SK-N-DZ (cell line): ENCODE data around the gene ARHGAP24.
"Not testable (repeated sequence)": the region's sequence is repeated elsewhere in the genome, so short reads cannot be mapped to it uniquely, and the experiment has no call there.

ENCODE experiments used
- DNase-seq: peaks from one replicate; pipeline ENCODE4 v3.0.0-alpha.2; 2015; ENCODE audit warnings: low spot score

The ARHGAP24 gene

GRCh38 chr4:85482010-85482738 lies 7.2 kb downstream of the ARHGAP24 start:
- DNase-seq, result no peak

DNA sequence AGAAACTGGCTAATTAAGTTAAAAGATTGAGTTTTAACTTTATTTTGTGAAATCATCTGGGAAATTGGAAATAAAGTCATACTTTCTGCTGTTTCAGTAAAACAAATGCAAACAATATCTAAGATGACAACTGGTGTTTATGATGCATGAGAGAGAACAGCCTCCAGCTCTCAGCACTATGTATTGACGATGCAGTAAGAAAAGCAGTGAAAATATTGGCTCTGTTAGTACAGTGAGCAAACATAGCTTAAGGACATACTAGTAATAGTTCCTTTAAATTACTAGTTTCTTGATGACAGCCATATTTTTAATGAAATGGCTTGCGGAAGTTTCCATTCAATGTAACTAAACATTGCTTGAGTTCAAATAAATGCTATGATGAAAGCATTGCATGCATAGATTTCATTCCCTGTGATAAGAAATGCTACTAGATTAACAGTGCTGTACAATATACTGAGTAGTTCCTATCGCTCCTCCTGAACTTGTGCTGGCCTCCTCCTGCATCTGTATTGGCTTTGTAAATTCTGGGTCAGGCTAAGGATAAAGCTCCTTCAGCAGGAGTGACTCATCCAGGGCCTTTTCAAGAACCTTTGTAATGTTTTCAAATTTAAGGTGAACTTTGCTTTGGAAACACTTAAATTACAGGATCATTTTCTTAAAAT lies 11.6 kb downstream of the ARHGAP24 start:
- DNase-seq, result no peak

- no peak for DNase-seq
Measured at GRCh38 chr4:85488416-85488815, 13.5 kb downstream of the ARHGAP24 start.

GRCh38 chr4:85489273-85489981 lies 14.5 kb downstream of the ARHGAP24 start:
- no peak for DNase-seq

DNA sequence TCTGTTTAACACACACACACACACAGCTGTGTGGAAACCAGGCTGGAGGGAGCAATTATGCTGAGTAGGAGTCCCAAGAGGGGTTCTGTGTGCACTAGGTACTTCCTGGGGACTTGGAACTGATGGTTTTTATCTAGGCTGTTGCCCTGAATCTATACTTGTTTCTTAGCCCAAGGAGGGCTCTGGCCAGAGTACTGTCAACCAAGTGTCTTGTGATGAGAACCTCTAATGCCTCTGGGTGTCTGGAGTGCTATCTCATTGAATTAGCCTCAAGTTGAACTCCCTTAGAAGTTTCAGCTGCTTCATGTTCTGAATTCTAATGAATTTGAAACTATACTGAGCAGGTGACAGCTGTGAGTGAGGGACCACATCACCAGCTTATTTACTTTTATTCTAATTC lies 16.6 kb downstream of the ARHGAP24 start:
- DNase-seq, result peak; percentile 90

- no peak for DNase-seq
Measured at GRCh38 chr4:85492336-85492735, 17.4 kb downstream of the ARHGAP24 start.

DNA sequence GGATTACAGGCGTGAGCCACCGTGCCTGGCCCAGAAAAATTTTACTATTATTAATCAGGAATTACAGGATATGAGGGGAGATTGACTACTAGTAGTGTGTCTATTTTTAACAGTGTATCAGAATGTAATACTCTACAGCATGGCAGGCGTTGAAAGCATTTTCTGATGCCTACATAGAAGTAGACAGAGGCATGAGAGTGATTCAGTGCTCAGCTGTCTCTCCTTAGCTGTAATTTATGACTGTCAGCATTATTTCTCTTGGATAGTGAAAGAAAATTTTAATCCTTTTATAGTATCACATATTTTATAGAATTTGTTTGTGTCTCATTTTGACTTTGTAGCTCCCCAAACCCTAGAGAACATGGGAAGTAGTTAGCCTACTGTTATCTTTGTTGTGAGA lies 20.7 kb downstream of the ARHGAP24 start:
- no peak for DNase-seq

- DNase-seq, result no peak
Measured at GRCh38 chr4:85496126-85496849, 21.3 kb downstream of the ARHGAP24 start.

GRCh38 chr4:85496933-85497332 lies 22.0 kb downstream of the ARHGAP24 start:
- no peak for DNase-seq

DNA sequence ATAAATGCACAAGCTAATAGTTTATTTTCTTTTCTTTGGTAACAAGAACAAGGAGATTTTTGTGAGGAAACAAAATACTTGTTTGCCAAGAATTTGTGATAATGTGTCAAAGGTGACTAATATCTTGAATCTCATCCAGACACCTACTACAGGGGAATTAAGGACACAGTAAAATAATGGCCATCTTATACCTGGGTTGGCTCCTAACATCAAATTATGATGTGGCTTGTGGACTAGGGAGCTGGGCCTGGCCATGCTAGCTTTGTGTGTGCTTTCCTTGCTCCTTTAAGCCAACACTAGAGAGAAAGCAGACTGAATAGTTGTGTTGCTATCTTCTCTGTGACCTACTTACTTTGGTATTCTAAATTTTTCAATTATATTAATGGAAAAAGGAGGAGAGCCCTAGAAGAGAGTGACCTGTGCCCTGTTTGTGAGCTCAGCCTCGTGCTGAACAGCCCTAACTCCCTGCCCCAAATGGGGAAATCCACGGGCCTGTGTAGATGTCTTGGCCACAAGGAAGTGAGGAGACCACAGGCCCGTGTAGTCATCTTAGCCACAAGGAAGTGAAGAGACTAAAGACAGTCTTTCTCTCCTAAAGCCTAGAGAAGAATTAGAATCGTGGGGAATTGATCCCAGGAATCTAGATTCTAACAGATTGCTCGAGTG lies 23.3 kb downstream of the ARHGAP24 start:
- no peak for DNase-seq

DNA sequence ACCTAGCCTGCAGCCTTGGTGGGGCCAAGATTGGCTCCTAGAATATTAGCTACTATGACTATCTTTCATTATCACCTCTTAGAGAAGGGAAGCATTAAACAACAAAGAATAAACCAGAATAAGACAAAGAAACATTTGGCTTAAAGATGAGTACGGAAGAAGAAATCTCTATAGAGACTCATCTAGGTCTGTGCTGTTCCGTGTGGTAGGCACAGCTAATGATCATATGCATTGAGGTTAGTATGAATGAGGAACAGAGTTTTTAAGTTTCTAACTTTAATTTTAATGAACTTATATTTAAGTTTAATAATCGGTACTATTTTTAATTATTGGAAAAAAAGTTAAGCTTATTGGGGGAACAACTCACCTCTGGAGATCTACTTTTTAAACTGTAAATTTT lies 24.6 kb downstream of the ARHGAP24 start:
- no peak for DNase-seq

- no peak for DNase-seq
Measured at GRCh38 chr4:85500110-85500867, 25.3 kb downstream of the ARHGAP24 start.

GRCh38 chr4:85501145-85501544 lies 26.2 kb downstream of the ARHGAP24 start:
- DNase-seq, result not testable (repeated sequence)

DNA sequence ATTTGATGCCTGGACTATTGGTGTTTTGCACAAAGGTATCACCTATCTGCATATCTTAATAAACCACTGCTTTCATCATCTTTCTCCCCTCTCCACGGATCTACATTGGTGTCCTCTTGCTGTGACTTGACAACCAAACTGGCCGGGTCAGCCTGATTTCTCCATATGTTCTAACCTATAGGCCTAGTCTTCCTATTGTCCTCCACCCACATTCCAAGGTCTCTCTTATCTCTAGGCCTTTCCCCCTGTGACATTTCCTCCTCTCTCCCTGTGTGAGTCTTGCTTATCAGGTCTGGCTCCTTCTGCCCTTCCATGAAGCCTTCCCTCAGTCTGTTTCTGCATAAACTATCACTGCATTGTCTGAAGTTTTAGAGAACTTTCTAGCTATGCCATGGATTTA lies 33.7 kb downstream of the ARHGAP24 start:
- DNase-seq, result no peak

DNA sequence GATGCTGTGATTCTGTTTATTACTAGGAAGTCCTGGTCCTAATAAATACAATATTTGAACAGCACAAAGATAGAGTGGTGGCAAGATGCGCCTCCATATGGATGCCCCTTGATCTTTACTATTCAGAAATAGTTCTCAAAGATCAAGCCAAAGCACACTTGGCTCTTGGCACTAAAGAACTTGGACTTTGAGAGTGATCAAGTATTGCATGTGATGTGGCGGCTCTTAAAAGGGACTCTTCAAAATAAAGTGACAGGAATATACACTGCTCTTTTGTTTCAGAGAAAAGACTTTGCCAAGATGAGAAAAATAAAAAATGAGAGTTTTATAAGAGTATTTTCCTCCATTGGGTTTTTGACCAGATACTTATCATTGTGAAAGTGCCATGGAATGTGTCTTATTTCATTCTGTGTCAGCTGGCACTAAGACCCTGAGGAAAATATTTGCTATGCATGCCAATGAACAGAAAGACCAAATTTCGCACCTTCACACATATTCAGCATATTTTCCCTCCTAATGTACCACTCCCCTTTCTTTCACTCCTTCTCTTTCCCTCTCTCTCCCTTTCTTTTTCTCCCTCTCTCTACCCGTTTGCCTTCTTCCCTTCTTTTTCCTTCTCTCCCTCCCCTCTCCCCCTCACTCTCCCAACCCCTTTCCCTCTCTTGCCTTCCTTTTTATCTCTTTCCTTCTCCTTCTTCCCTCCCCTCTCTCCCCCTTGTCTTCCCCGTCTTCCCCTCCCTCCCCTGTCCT lies 35.1 kb downstream of the ARHGAP24 start:
- no peak for DNase-seq

DNA sequence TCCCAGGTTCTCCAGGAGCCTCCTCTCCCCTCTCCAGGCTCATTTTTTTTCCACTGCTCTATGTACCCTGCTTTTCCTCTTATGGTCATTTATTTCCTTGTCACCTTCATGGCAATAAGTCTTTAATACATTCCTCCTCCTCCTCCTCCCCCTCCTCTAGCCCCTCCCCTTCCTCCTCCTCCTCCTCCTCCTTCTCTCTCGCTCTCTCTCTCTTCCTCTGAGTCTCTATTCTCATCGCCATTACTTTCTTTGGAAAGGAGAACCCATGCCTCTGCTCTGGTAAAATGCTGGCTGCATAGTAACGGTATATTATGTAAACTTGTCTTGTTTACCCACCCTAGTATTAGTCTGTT lies 35.7 kb downstream of the ARHGAP24 start:
- no peak for DNase-seq

DNA sequence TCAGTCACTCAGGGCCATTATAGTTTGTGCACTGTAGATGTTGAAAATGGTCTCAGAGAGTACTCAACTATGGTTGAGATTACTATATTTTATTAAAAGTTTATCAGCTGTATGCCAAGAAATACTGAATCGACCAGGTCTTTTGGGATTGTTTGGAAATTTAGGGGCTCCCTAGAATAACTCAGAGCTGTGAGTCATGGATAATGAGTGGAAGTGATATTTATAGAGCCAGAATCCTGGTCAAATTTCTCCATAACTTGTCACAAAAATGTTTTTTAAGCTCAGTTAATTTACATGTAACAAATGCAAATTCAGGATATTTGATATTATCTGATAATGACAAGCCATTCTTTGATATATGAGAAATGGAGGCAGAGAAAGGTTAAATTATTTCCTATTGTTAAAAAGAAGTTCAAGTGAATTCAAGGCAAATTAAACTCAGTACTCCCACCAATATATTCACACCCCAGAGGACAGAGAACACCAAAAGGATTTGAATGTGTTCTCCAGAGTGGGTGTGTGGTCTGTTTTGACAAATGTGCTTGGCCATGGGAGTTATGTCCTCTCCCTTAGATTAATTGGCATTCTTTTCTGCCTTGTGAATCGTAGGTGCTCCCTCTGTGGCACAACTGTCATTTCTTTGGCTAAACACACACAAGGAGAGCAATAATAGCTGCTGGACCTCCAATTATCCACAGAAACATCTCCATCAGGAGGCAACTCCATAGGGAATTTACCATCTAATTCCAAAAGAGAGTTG lies 37.7 kb downstream of the ARHGAP24 start:
- DNase-seq, result no peak

- no peak for DNase-seq
Measured at GRCh38 chr4:85514117-85514516, 39.2 kb downstream of the ARHGAP24 start.

DNA sequence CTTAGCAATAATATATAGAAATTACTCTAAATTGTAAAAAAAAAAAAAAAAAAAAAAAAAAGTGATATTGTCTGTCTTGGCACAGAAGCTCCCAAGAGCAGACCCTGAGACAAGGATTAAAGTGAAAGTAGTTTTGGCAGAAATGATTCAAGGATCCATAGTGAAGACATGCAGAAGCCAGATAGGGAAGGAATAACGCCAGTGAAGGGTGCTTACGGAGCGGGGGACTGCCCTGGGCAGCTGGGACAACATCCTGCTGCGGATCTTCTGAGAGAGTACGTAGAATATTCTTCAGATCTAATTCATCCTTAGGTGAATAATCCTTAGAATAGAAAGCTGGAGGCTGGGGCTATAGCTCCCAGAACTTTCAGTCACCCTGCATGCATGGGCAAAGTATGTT lies 39.8 kb downstream of the ARHGAP24 start:
- no peak for DNase-seq
